HepG2 (cell line): ENCODE data around the gene SIRT7. TPM values are rescaled to one million over a fixed set of nuclear protein-coding genes. Genes with fewer than 3 reads are reported as not detected.

ENCODE experiments used
- BORCS8-MEF2B ChIP-seq: sonication (generic); formaldehyde crosslinking; IDR thresholded peaks from 2 replicates; pipeline ENCODE4 v1.8.0; 2022; ENCODE audit warnings: mild to moderate bottlenecking, missing genetic modification reagents
- GATAD2A ChIP-seq: IDR thresholded peaks from 2 replicates; pipeline ENCODE4 v1.6.1; 2016
- JDP2 ChIP-seq: sonication (generic); formaldehyde crosslinking; IDR thresholded peaks from 2 replicates; pipeline ENCODE4 v1.8.1; 2022; ENCODE audit warnings: missing genetic modification reagents, borderline replicate concordance
- SP5 ChIP-seq: IDR thresholded peaks from 2 replicates; pipeline ENCODE4 v1.6.1; 2016; ENCODE audit warnings: low read depth, borderline replicate concordance
- TCF12 ChIP-seq, 2 experiments: fragments of 450-650 bp in 1 of 2; sonication (generic) in 1 of 2; formaldehyde crosslinking in 1 of 2; IDR thresholded peaks; 2 replicates each; pipeline versions ENCODE4 v1.6.1 to v1.8.0; 2017 to 2022; ENCODE audit warnings: antibody characterized with exemption in 1 of 2, mild to moderate bottlenecking in 1 of 2, missing genetic modification reagents in 1 of 2, moderate library complexity in 1 of 2
- ZNF180 ChIP-seq: sonication (generic); formaldehyde crosslinking; IDR thresholded peaks from 2 replicates; pipeline ENCODE4 v1.4.0; 2020; ENCODE audit warnings: low read depth, missing genetic modification reagents, borderline replicate concordance
- ZNF253 ChIP-seq: sonication (generic); formaldehyde crosslinking; IDR thresholded peaks from 2 replicates; pipeline ENCODE4 v1.8.0; 2022; ENCODE audit warnings: mild to moderate bottlenecking, missing genetic modification reagents, borderline replicate concordance
- ZNF263 ChIP-seq: sonication (generic); formaldehyde crosslinking; IDR thresholded peaks from 2 replicates; pipeline ENCODE4 v1.4.0; 2020; ENCODE audit warnings: missing genetic modification reagents
- polyA plus RNA-seq, 8 experiments: library from polyadenylated mRNA; depleted of rRNA in 3 of 8; stranded (reverse) in 7 of 8; unstranded in 1 of 8; fragments of >200 nt; fragmentation: Illumina TruSeq in 4 of 8; extraction: Trizol in 4 of 8; gene quantifications; 2 replicates each; pipeline versions ENCODE4 v1.2.1 to v1.2.3, GENCODE V29; 2011 to 2016; ENCODE audit warnings: low read depth in 4 of 8, missing spikeins in 1 of 8, mixed read lengths in 1 of 8; ENCODE audit not compliant: insufficient read depth in 1 of 8
- total RNA-seq, 5 experiments: library from RNA; depleted of rRNA; stranded (reverse); fragments of >200 nt; fragmentation: Illumina TruSeq; extraction: Trizol; gene quantifications; 2 replicates each; pipeline ENCODE4 v1.2.3, GENCODE V29; 2016; ENCODE audit warnings: low read depth in 1 of 5
- TF ChIP-seq, protein P1 (sequence below): sonication (generic); formaldehyde crosslinking; IDR thresholded peaks from 2 replicates; pipeline ENCODE4 v1.4.0; 2020; ENCODE audit warnings: missing genetic modification reagents, borderline replicate concordance
- TF ChIP-seq, protein P2 (sequence below): sonication (generic); formaldehyde crosslinking; IDR thresholded peaks from 2 replicates; pipeline ENCODE4 v1.4.0; 2020; ENCODE audit warnings: missing genetic modification reagents, borderline replicate concordance
- TF ChIP-seq, protein P3 (sequence below): sonication (generic); formaldehyde crosslinking; IDR thresholded peaks from 2 replicates; pipeline ENCODE4 v1.4.0; 2020; ENCODE audit warnings: missing genetic modification reagents
- TF ChIP-seq, protein P4 (sequence below): sonication (generic); formaldehyde crosslinking; IDR thresholded peaks from 2 replicates; pipeline ENCODE4 v1.4.0; 2020; ENCODE audit warnings: missing genetic modification reagents; ENCODE audit errors: not compliant biosample characterization

SIRT7 gene
- total and polyA plus RNA-seq, 2 of the 13 experiments (the other 11 are each of a cell fraction or from before 2014, with no cell fraction given), result 8.3 to 24.8 TPM

DNA sequence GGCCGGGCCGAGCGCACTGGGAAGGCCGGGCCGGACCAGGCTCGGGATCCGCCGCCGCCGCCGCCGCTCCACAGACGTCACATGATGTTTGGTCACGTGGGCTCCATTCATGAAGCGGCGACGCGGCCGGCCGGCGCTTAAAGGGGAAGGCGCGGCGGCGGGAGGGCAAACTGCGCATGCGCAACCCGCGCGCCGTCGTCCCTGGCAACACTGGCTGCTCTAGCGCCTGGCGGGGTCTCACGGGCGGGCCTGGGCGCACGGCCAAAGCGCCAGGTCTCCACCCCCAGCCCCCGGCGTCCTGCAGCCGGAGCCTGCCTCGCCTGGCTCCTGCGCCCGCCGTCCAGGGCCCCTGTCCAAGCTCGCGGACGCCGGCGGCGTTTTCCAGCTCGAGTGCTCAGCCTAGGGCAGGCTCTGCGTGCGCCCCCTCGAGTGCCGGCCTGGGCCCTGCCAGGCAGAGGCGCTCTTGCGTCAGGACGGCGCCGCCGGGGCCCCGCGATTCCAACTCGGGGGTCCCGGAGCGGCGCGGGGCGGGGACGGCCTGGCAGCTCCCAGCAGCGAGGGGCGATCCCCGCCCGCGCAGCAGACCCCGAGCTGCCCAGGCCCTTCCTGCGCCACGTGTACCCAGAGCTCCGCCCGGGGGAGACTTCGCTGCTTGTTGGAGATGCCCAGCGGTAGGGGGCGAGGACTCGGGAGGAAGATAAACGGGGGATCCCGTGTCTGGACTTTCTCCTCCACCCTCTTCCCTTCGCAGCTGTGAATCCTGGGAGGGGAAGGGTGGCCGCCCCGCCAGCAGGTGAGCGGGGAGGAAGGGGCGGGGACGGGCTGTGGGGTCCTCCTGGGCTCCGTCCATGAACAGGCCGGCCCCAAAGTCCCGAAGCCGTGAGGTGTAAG, 9.9 kb upstream of the SIRT7 start, which contains the start of gene MAFG (continued):
- TF ChIP-seq, protein P1, sequence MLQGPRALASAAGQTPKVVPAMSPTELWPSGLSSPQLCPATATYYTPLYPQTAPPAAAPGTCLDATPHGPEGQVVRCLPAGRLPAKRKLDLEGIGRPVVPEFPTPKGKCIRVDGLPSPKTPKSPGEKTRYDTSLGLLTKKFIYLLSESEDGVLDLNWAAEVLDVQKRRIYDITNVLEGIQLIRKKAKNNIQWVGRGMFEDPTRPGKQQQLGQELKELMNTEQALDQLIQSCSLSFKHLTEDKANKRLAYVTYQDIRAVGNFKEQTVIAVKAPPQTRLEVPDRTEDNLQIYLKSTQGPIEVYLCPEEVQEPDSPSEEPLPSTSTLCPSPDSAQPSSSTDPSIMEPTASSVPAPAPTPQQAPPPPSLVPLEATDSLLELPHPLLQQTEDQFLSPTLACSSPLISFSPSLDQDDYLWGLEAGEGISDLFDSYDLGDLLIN, result peak; percentile 78; the same call in 1 of the 2 replicates
- peak; percentile 76; the same call in 1 of the 2 replicates for TF ChIP-seq SP5 (CRISPR knock-in tag)
- TF ChIP-seq BORCS8-MEF2B (CRISPR knock-in tag), result peak; percentile 83; the same call in 1 of the 2 replicates
- TF ChIP-seq, protein P2, sequence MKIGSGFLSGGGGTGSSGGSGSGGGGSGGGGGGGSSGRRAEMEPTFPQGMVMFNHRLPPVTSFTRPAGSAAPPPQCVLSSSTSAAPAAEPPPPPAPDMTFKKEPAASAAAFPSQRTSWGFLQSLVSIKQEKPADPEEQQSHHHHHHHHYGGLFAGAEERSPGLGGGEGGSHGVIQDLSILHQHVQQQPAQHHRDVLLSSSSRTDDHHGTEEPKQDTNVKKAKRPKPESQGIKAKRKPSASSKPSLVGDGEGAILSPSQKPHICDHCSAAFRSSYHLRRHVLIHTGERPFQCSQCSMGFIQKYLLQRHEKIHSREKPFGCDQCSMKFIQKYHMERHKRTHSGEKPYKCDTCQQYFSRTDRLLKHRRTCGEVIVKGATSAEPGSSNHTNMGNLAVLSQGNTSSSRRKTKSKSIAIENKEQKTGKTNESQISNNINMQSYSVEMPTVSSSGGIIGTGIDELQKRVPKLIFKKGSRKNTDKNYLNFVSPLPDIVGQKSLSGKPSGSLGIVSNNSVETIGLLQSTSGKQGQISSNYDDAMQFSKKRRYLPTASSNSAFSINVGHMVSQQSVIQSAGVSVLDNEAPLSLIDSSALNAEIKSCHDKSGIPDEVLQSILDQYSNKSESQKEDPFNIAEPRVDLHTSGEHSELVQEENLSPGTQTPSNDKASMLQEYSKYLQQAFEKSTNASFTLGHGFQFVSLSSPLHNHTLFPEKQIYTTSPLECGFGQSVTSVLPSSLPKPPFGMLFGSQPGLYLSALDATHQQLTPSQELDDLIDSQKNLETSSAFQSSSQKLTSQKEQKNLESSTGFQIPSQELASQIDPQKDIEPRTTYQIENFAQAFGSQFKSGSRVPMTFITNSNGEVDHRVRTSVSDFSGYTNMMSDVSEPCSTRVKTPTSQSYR, result 0 out of 2 replicates have a peak, but pooled peaks have one; percentile 9
- 0 out of 2 replicates have a peak, but pooled peaks have one; percentile 66 for TF ChIP-seq ZNF180
- TF ChIP-seq, protein P3, sequence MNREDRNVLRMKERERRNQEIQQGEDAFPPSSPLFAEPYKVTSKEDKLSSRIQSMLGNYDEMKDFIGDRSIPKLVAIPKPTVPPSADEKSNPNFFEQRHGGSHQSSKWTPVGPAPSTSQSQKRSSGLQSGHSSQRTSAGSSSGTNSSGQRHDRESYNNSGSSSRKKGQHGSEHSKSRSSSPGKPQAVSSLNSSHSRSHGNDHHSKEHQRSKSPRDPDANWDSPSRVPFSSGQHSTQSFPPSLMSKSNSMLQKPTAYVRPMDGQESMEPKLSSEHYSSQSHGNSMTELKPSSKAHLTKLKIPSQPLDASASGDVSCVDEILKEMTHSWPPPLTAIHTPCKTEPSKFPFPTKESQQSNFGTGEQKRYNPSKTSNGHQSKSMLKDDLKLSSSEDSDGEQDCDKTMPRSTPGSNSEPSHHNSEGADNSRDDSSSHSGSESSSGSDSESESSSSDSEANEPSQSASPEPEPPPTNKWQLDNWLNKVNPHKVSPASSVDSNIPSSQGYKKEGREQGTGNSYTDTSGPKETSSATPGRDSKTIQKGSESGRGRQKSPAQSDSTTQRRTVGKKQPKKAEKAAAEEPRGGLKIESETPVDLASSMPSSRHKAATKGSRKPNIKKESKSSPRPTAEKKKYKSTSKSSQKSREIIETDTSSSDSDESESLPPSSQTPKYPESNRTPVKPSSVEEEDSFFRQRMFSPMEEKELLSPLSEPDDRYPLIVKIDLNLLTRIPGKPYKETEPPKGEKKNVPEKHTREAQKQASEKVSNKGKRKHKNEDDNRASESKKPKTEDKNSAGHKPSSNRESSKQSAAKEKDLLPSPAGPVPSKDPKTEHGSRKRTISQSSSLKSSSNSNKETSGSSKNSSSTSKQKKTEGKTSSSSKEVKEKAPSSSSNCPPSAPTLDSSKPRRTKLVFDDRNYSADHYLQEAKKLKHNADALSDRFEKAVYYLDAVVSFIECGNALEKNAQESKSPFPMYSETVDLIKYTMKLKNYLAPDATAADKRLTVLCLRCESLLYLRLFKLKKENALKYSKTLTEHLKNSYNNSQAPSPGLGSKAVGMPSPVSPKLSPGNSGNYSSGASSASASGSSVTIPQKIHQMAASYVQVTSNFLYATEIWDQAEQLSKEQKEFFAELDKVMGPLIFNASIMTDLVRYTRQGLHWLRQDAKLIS (CRISPR knock-in tag), result 0 out of 2 replicates have a peak, but pooled peaks have one; percentile 34
- 0 out of 2 replicates have a peak, but pooled peaks have one; percentile 15 for TF ChIP-seq GATAD2A (CRISPR knock-in tag)
- TF ChIP-seq, protein P4, sequence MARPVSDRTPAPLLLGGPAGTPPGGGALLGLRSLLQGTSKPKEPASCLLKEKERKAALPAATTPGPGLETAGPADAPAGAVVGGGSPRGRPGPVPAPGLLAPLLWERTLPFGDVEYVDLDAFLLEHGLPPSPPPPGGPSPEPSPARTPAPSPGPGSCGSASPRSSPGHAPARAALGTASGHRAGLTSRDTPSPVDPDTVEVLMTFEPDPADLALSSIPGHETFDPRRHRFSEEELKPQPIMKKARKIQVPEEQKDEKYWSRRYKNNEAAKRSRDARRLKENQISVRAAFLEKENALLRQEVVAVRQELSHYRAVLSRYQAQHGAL (CRISPR knock-in tag), result peak; percentile 50
- peak; percentile 62 for TF ChIP-seq ZNF263 (CRISPR knock-in tag)
- TF ChIP-seq ZNF253 (CRISPR knock-in tag), result no peak
- no peak for TF ChIP-seq TCF12 (IDR thresholded peaks at IDR 0.05)
- peak; percentile 80; the same call in 1 of the 2 replicates for TF ChIP-seq TCF12 (CRISPR knock-in tag; IDR thresholded peaks at IDR 0.05)
- TF ChIP-seq JDP2, result no peak; the same call in 1 of the 2 replicates
